ENCODE measurements around the gene NRBF2.

DNA sequence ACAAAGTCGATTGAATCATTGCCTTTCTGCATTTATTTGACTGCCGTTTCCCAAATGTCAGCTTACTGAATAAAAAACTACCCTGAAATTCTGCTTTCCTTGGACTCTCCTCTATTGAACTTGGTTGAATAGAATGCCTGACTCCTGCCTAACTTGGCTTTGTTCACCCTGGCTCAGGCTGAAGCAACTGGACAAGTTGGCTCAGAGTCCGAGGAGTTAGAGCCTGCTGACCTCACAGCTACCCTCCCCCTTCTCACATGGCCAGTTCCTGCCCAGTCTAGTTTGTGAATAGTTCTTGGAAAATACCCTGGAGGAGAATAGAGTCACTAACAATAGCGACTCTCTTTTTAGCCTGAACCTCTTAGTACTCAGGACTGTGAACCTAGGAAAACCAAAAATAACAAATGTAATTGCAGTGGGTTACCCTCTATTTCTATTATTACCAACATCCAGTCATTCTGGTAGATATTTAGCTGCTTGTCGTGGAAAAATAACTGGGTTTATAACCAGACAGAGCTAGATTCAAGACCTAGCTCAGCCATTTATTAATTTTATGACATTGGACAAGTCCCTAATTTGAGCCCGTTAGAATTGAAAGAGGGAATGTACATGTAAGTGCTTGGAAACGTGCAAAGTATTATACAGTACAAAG is 17.3 kb upstream of the NRBF2 start:
- TF ChIP-seq, protein P1, sequence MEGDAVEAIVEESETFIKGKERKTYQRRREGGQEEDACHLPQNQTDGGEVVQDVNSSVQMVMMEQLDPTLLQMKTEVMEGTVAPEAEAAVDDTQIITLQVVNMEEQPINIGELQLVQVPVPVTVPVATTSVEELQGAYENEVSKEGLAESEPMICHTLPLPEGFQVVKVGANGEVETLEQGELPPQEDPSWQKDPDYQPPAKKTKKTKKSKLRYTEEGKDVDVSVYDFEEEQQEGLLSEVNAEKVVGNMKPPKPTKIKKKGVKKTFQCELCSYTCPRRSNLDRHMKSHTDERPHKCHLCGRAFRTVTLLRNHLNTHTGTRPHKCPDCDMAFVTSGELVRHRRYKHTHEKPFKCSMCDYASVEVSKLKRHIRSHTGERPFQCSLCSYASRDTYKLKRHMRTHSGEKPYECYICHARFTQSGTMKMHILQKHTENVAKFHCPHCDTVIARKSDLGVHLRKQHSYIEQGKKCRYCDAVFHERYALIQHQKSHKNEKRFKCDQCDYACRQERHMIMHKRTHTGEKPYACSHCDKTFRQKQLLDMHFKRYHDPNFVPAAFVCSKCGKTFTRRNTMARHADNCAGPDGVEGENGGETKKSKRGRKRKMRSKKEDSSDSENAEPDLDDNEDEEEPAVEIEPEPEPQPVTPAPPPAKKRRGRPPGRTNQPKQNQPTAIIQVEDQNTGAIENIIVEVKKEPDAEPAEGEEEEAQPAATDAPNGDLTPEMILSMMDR (IDR thresholded peaks at IDR 0.05; ENCODE audit: poor library complexity): no peak
- TF ChIP-seq EZH2phosphoT487 (IDR thresholded peaks at IDR 0.05; ENCODE audit: low read depth, severe bottlenecking, unreplicated experiment) (no peak), EZH2 (IDR thresholded peaks at IDR 0.05; ENCODE audit: borderline replicate concordance) (no peak)
